Smooth muscle cell (in vitro differentiated cells): ENCODE results near the gene SLC35F6. TPM values are rescaled to one million over a fixed set of nuclear protein-coding genes. Genes with fewer than 3 reads are reported as not detected.
"Not testable (repeated sequence)": the region's sequence is repeated elsewhere in the genome, so short reads cannot be mapped to it uniquely, and the experiment has no call there.

Experiments used
- DNase-seq: peaks from one replicate; lab custom pipeline; 2025; ENCODE audit not compliant: unreplicated experiment; lab: John Stamatoyannopoulos, UW
- H2AFZ ChIP-seq: fragments of 200-600 bp; sonication (generic); 2 replicates; pipeline ENCODE4 v1.6.0; 2016; ENCODE audit warnings: antibody characterized with exemption, low read depth, mild to moderate bottlenecking
- H3F3A ChIP-seq: fragments of 200-600 bp; sonication (generic); 2 replicates; pipeline ENCODE4 v1.6.0; 2017; ENCODE audit warnings: antibody characterized with exemption, low read depth
- H3K27ac ChIP-seq: fragments of 200-600 bp; sonication (generic); 2 replicates; pipeline ENCODE4 v1.5.1; 2016; ENCODE audit warnings: low read depth, mild to moderate bottlenecking
- H3K27me3 ChIP-seq: fragments of 200-600 bp; sonication (generic); 2 replicates; pipeline ENCODE4 v1.6.1; 2016; ENCODE audit warnings: low read depth, mild to moderate bottlenecking
- H3K36me3 ChIP-seq: fragments of 200-600 bp; sonication (generic); 2 replicates; pipeline ENCODE4 v1.5.1; 2016; ENCODE audit warnings: low read depth
- H3K4me1 ChIP-seq: fragments of 200-600 bp; sonication (generic); 2 replicates; pipeline ENCODE4 v1.5.1; 2016; ENCODE audit warnings: low read depth
- H3K4me2 ChIP-seq: fragments of 200-600 bp; sonication (generic); 2 replicates; pipeline ENCODE4 v1.6.0; 2016; ENCODE audit warnings: mild to moderate bottlenecking
- H3K4me3 ChIP-seq: fragments of 200-600 bp; sonication (generic); 2 replicates; pipeline ENCODE4 v1.5.1; 2016; ENCODE audit warnings: mild to moderate bottlenecking
- H3K79me2 ChIP-seq: fragments of 200-600 bp; sonication (generic); 2 replicates; pipeline ENCODE4 v1.6.0; 2016; ENCODE audit warnings: low read depth, mild to moderate bottlenecking
- H3K9ac ChIP-seq: fragments of 200-600 bp; sonication (generic); 2 replicates; pipeline ENCODE4 v1.6.0; 2016; ENCODE audit warnings: low read depth
- H3K9me3 ChIP-seq: fragments of 200-600 bp; sonication (generic); replicated peaks from 2 replicates; pipeline ENCODE4 v1.5.1; 2016; ENCODE audit warnings: low read depth
- H4K20me1 ChIP-seq: fragments of 200-600 bp; sonication (generic); 2 replicates; pipeline ENCODE4 v1.6.0; 2016; ENCODE audit warnings: low read depth
- CTCF ChIP-seq: fragments of 200-600 bp; sonication (generic); IDR thresholded peaks from 2 replicates; pipeline ENCODE4 v1.5.1; 2017; ENCODE audit warnings: borderline replicate concordance, mild to moderate bottlenecking, antibody characterized with exemption; ENCODE audit not compliant: insufficient read depth, poor library complexity, severe bottlenecking
- WGBS: methylation state at CpG from one replicate; pipeline ENCODE4 v1.1.7; 2016; ENCODE audit warnings: low lambda C conversion rate; 5-methylcytosine and 5-hydroxymethylcytosine counted together
- polyA plus RNA-seq: library from polyadenylated mRNA; unstranded; fragments of >200 nt; fragmentation: Nextera tagmentation; extraction: Ambion mirVana; gene quantifications from 2 replicates; pipeline ENCODE4 v1.2.1, GENCODE V29; 2016
- total RNA-seq: library from RNA; depleted of rRNA; stranded (reverse); fragments of >200 nt; gene quantifications from 2 replicates; pipeline ENCODE4 v1.2.3, GENCODE V29; 2014

The SLC35F6 gene
- total and polyA plus RNA-seq, 2 experiments from 2014 or later = 16.9 to 19.2 TPM

DNA sequence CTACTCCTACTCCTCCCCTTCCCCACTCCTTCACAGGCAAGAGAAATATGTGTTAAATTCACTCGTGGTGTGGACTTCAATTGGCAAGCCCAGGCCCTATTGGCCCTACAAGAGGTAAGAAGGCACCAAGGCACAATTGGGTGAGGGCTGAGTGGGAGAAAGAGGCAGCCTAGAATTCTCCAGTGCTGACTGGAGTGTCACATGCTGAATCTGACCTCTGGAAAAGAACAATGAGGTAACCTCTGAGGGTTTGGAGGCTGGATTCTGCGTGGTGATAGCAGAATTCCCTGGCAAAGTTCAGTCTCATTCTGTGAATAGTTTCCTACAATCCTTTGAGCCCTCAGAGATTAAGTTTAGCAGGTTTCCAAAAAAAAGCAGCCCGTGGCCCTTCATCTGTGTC, 28.6 kb downstream of the SLC35F6 start:
- no peak overlapping the region for H2AFZ ChIP-seq
- no peak overlapping the region for H3K4me3 ChIP-seq
- H3K9me3 ChIP-seq = no peaks in the 10 kb centered on the region
- no peaks in the 10 kb centered on the region for H3K36me3 ChIP-seq
- no peak for TF ChIP-seq CTCF
- H4K20me1 ChIP-seq = no peaks in the 10 kb centered on the region
- peaks cover 9% of the 10 kb centered on the region for H3K4me1 ChIP-seq
- H3K27me3 ChIP-seq = no peaks in the 10 kb centered on the region
- DNase-seq = no peak
- peaks cover 32% of the 10 kb centered on the region for H3K79me2 ChIP-seq
- no peak overlapping the region for H3K27ac ChIP-seq
- H3F3A ChIP-seq = no peaks in the 10 kb centered on the region
- WGBS = 82% methylated on average over 3 of the region's 3 CpGs
- H3K9ac ChIP-seq = no peak overlapping the region
- no peak overlapping the region for H3K4me2 ChIP-seq

DNA sequence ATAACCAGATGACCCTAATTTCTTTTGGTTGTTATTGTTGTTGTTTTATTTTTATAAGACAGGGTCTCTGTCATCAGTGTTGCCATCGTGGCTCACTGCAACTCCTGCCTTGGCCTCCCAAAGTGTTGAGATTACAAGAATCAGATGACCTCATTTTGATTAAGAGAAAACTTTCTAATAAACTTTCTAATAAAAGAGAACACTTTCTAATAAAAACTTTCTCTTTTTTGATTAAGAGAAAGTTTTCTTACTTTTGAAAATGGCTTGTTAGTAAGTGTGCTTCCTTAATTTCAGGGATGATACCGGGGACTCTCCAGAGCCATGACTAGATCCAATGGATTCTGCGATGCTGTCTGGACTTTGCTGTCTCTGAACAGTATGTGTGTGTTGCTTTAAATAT, 29.4 kb downstream of the SLC35F6 start:
- Histone ChIP-seq H3K4me3 (no peak overlapping the region), H3K4me2 (no peak overlapping the region), H3K79me2 (peaks cover 25% of the 10 kb centered on the region), H2AFZ (no peak overlapping the region), H3K9ac (no peak overlapping the region), H3K4me1 (peaks cover 9% of the 10 kb centered on the region), H3K27me3 (no peaks in the 10 kb centered on the region), H3K36me3 (no peaks in the 10 kb centered on the region), H3F3A (no peaks in the 10 kb centered on the region), H3K27ac (no peak overlapping the region), H3K9me3 (no peaks in the 10 kb centered on the region), H4K20me1 (no peaks in the 10 kb centered on the region)
- 94% methylated on average over 3 of the region's 3 CpGs for WGBS
- no peak for TF ChIP-seq CTCF
- no peak for DNase-seq

DNA sequence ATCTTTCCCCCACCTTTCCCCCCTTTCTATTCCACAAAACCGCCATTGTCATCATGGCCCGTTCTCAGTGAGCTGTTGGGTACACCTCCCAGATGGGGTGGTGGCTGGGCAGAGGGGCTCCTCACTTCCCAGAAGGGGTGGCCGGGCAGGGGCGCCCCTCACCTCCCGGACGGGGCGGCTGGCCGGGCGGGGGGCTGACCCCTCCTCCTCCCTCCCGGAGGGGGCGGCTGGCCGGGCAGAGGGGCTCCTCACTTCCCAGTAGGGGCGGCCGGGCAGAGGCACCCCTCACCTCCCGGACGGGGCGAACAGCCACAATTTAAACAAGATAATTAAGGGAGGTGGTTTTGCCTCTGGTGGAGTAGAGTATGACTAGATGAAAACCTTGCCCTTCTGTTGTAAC, 31.1 kb downstream of the SLC35F6 start:
- WGBS = 96% methylated on average over 17 of the region's 17 CpGs
- H3K4me3 ChIP-seq, DNase-seq, H3F3A ChIP-seq, H3K27me3 ChIP-seq, H3K4me1 ChIP-seq, H3K9me3 ChIP-seq, H4K20me1 ChIP-seq, H3K9ac ChIP-seq, H3K36me3 ChIP-seq, H2AFZ ChIP-seq, H3K27ac ChIP-seq, H3K4me2 ChIP-seq: not testable (repeated sequence)
- peaks cover 10% of the 10 kb centered on the region for H3K79me2 ChIP-seq

GRCh38 chr2:26801328-26801727, 37.2 kb downstream of the SLC35F6 start:
- Histone ChIP-seq H2AFZ (no peak overlapping the region), H3K27ac (no peak overlapping the region), H3K9ac (no peak overlapping the region), H3K4me3 (no peak overlapping the region), H3K27me3 (no peaks in the 10 kb centered on the region), H3K36me3 (no peaks in the 10 kb centered on the region), H3K4me2 (no peak overlapping the region), H3K4me1 (no peaks in the 10 kb centered on the region), H3K79me2 (no peaks in the 10 kb centered on the region), H3K9me3 (no peaks in the 10 kb centered on the region), H4K20me1 (no peaks in the 10 kb centered on the region), H3F3A (no peaks in the 10 kb centered on the region)
- WGBS = 75% methylated on average over 4 of the region's 4 CpGs
- no peak for DNase-seq
- no peak for TF ChIP-seq CTCF
